ENCODE measurements around the gene CDRT4.

CDRT4 gene

DNA sequence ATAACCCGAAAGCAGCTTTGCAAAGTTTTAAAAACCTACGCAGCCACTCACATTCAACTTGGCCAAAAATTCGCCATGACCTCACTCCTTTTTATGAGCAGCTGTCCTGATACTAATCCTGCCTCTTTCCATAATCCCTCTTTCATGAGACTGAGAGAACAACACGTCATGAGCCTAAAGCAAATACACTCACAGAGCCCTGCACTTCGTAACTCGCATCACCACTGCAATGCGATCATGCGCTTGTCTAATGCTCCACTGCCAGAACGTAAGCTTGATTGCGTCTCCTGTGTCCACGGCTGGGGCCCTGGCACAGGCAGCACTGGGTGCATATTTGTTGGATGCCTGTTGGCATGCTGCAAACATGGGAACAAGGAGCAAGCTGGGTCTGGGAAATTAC lies 36.2 kb downstream of the CDRT4 start:
- peak; percentile 57 to 85 for DNase-seq

DNA sequence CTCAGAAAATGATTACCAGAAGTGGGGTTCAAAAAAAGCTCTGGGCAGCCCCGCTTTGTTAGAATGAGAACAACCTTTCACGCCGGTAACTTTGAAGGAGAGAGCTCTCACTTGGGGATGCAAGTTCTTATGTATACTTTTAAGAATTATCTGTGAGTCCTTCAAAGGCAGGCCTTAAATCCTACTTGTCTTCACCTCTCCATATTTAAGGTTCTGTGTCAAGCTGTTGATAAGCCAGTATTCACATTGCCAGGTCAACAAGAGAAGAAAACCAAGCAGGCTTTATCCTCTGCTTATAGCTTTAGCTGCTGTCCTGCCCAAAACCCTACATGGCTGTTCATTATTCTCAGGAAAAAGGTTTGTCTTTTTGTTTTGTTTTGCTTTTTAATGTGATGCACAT lies 42.9 kb downstream of the CDRT4 start:
- no peak for DNase-seq

DNA sequence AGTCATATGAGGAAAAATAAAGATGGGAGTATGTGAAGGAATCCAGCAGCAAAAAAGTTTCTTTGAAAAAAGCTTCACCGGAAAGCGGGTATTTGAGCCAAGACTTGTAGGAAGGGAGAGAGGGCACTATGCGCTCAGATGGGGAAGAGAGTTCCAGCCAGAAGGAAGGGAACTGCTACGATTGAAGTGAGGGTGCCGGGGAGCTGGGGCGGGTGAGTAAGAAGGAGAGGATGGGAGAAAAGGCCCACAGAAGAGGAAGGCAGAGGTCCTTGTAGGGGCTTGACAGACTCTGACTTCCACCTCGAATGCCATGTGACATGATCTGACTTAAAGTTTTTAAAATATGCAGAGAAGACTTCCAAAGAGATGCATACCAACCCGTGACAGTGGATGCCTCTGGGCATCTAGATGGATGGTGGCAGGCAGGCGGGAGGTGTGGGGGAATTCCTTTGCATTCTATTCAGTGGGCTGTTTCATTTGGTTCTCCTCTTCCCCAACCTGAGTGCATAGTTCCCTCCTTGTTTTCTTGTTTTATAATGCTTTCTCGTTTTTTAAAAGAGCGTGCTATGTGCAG lies 44.9 kb downstream of the CDRT4 start:
- no peak for DNase-seq

DNA sequence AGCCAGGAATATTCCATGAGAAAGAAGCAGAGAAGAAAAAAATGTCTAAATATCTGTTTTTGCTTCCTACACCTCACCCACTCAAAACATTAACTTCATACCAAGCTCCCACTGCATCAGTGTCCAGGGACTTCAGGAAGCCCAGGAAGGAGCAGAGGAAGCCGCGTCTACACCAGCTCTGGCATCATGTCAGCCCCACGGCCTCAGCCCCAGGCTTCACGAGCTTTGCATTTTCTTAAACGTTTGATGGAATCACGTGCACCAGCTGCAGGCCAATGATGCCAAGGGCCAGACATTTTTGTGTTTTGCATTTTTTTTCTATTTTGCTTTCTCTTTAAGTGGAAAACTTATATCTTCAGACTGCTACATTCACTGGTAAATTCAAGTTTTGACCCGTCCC lies 48.6 kb downstream of the CDRT4 start:
- DNase-seq = no peak

DNA sequence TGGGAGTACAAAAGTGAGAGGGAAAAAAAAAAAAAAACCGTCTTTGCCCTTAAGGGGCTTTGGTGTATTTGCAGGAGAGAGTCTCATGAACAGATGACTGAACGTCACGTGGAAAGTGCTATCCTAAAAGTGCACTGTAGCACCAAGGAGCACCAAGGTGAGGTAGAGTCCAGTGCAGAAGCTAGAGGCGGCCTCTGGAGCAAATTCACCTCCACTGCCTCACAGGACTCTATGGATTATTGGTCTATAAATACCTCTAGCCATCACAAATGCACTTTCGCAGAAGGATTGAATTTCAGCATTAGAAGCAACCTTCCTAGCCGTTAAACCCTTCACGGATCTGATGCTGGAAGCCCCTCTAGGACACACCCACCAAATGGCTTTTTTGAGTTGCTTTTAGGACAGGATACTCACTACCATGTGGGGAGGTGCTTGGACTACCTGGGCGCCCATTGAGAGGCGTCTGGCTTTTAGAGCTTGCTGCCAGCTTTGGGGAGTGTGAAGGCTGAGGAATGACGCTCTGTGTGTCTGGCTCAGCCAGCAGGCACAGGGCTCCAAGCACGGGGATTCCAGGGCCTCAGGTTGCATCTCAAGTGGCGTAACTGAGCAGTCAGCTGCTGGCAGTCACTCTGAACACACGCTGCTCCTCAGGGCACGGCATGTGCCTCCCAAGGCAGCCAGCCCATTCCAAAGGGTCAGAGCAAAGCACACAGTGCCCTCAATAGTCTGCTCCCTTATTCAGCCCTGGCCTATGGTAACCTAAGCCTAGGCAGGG lies 52.7 kb downstream of the CDRT4 start:
- DNase-seq = peak; percentile 61 to 84

DNA sequence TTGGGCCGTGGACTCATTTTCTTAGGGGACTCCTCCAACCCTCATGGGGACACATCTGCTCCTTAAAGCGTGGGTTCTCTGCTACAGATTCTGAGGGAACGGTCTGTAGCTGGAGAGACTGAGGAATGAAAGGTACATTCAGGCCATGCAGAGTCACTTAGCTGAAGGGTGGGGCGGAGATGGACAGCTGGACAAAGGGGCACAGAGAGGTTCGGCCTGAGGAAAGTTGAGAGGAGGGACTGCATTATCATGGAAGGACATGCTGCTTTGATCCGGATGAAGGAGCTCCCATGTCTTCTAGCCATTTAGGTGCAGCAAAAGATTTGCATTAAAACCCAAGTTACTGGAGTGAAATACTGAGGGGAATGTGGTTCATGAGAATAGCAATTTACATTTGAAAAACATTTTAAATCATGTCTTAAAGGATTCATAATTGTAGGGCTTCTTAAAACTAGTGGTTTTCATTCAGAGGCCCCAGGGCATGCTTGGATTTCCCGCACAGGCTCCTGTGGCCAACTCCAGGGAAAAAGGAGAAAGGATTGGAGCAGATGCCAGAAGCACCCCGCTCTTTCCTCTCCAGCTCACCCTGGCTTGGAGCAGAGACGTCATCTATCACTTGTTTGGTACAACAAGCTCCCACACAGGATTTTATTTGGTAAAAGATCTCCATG lies 54.2 kb downstream of the CDRT4 start:
- DNase-seq = no peak

DNA sequence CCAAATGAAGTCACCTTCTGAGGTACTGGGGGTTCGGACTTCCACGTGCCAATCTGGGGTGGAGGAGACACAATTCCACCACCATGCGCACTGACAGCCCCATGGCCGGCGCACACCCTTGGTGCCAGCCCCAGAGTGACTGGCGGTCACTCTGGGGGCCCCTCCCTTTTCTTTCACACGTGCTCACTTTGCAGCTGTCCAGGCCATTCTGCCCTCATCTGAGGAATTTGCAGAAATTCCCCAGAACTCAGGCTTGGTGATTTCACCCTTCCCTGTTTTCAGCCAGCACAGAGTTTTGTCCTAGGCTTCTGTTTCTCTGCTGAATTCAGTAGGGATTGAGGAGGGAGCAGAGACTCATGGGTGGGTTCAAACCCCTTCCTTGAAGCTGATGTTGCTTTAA lies 54.8 kb downstream of the CDRT4 start:
- DNase-seq = no peak

DNA sequence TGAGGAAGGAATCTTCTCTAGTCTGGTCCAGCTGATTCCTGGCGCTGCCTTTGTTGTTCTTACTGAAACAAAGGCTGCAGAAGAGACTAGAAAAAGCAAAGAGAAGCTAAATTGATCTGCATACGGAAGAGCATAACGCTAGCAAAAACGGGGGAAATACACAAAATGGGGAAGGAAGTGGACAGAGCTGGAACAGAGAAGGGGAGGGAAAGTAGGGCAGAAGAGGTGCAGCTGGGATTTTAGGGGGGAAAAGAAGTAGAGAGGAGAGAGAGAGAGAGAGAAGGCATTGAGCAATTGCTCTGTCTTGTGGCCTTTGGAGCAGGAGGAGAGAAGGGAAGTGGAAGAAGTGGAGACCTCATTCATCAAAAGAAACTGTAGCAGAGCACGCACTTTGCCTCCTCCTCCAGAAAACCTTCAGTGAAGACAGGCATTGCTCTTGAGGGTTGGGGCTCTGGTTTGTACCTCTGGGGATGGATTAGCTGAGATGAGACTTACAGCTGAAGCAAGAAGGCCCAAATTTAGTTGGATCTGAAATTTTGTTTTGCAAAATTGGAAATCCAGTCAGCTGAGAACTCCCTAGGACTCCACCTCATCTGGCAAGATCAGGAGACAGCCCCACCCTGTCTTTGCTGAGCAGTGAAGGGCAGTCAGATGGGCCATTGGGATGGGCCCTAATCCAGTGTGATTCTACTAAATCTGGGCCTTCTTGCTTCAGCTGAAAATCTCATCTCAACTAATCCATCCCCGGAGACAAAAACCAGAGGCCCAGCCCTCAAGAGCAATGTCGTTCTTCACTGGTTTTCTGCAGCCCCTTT lies 55.8 kb downstream of the CDRT4 start:
- no peak for DNase-seq

DNA sequence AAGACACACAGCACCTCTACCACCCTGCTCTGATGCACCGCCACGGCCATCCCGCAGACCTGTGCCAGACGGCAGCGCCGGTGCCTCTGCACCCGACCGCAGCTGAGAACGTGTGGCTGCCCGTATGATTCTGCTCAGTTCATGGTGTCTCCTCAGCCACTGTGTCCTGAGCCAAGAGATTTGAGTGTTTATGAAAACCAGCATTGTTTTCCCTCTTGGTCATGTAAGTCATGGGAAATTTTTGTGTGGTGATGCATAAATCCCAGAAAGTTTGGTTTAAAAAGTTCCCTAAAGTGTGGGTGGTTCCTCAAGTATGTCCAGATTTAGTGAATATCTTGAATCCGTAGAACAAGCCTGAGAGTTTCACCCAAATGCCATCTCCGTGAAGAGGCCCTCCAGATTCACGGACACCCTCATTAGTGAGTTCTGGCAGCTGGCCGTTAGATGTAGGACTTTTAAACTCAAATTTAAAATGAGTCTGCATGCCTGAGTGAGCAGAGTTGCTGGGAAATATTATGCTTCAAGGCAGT lies 57.6 kb downstream of the CDRT4 start:
- DNase-seq = peak in 1 of 2 experiments; percentile 36

DNA sequence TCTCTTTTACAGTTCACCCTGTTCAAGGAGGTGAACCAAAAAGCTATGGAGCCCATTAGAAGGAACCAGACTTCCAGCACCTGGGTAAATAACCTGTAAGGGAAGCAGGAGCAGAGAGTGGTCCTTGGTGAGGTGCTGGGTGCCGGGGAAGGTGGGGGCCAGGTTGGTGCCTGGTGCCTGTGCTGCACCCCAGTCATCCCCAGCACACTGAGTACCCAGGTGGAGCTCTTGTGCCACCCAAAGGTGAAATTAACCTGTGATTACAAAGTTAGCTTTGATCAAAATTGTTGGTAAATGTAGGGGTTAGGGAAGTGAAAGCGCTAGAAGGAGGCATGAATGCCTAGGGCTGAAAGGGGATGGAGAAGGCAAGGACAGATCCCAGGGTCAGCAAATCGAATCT lies 58.6 kb downstream of the CDRT4 start:
- no peak for DNase-seq

DNA sequence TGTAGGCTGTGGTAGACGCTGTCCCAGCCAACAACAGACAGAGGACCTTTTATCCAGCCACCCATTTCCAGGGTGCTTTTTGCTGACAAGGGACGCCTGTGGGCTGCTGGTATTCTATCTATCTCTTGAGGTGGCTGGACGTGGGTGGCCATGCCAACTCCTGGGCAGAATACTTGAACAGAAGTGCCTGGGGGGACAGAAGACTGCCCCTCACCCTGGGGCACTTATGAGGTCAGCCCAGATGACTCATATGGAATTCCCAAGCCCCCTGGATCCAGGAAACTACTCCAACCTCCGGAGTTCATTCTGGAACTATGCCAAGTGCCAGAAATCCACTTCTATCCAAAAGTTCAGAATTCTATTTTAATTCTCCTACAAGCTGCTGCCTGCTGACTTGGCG lies 61.3 kb downstream of the CDRT4 start:
- DNase-seq = no peak

DNA sequence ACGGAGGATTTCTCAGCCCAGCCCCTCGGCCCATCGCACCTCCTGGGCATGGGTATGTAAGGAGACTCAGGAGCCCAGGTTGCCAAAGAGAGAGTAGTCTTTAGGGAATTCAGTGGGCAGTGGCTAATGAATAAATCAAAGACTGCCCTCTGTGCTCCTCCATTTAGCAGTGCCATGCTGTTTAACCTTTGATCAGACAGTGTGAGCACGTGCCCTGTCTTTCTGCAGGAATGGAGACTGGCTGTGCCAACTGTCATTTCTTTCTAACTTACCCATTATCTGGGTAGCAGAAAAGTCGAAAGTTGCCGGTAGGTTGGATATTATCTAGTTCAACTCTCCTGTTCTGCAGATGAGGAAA lies 62.4 kb downstream of the CDRT4 start:
- no peak for DNase-seq

DNA sequence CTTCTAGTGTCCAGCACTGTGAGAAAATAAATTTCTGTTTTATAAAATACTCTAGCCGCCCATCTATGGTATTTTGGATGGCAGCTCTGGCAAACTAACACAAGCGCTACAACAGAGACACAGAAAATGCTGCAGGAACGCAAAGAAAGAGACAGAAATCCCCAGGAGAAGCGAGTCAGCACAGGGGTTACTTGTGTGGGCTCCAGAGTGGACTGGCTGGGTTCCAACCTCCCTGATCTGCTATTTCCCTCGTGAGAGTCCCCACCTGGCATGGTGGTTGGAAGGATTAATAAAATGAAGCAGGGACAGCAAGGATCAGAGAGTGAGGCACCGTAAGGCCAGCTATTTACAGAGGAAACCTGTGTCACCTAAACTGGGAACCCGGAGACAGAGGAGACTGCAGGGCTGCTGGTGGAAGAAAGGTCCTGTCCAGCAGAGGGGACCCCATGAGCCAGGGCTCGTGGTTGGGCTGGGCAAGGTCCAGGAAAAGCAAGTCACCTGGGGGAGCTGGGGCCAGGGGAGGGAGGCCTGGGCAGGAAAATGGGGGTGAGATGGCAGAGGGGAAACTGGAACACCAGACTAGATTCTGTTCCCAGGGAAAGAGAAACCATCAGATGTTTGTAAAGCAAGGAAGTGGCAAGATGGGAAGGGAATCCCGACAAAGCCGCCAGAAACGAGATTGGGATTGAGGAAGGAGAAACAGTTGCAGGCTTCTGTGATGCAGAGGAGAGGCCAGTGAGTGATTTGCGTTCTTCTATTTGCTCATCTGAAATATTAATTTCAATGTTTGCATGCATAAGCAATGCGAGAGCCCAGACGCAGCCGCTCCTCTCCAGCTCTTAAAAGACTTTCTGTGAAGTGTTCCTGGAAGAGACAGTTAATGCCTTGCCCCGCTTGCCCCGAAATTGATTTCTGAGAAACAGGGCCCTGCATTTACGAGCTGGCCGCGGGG lies 63.0 kb downstream of the CDRT4 start:
- peak in 1 of 2 experiments; percentile 17 for DNase-seq

DNA sequence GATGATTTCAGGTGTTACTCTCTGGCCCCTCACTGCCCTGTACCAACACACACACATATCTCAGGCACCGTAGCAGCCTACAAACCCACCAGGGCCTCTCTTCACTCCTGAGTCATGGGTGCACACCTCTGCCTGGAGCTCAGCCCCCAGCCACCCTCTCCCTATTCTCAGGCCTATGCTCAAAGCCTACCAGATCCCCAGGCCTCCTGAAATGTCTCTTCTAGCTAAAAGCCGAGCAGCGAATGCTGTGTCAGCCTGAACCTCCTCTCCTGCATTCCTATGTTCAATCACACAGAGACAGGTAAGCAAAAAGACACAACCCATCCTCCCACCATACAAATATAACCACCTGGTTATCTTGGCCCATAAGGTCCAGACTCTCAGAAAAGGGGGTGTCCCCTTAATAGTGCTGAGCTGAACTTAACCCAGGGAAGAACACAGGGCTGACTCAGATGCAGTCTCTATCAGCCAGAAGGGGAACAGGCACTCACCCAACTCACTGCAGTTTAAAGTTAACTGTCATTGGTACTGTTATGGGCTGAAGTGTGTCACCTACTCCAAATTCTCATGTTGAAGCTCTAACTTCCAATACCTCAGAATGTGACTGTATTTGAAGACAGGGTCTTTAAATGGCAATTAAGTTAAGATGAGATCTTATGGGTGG lies 64.0 kb downstream of the CDRT4 start:
- DNase-seq = no peak

DNA sequence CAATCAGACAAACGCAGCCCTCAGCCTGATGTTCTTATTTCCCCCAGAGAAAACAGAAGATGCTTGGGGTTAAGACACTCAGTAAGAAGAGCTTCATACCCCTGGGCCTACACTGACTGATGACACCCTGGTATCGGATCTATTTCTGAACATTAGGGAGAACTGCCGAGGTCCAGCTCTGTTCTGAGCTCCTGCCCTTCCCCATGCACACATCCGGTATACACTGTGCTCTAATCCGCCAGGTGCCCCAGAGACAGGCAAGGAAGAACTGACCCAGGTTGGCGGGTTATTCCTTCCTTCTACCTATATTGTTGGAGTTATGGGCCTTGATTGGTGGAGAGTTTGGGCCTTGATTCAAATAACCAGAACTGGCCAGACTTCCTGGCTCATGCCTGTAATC lies 68.0 kb downstream of the CDRT4 start:
- DNase-seq = no peak

DNA sequence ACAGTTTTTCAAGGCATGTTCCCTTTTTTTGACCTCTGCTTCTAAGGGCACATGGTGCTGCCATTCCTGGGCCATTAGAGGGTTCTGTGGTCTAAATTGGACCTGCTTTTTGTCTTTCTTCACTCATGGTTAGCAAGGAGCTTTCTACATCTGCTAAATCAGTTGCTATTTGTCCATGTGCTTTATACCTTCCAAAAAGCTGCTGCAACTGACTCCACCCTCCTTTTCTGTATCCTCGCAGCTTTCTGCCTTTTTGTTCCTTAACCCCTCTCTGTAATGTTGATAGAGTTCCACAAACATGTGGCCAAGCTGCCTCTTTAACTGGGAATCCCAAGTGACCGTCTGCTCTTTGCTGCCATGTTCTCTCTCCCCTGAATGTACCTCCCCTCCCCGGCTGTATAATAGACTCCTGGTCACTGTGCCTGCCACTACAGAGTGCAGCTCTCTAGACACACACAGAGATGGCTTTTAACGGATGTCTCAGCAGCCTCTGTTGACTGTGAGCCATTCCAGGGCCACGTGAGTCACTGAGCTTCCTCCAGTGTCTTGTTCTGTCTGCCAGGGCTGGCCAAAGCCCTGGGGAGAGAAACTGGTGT lies 68.6 kb downstream of the CDRT4 start:
- no peak for DNase-seq

DNA sequence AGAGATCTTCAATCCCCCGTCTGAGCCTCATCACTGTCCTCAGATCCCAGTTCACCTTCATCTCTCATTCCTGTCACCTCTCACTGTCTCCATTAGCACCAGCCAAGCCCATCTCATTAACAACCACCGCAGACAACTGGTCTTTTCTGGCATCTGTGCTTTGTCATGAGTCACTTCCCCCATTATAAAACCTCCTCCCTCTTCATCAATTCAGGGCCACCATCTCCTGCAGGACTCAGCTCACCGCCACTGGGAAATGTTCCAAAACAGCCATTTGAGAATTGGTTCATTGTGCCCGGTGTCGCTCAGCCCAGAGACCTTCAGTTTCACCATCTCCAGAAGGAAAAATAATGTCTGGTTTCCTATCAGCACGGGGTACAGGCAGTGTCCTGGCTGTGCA lies 69.1 kb downstream of the CDRT4 start:
- no peak for DNase-seq

DNA sequence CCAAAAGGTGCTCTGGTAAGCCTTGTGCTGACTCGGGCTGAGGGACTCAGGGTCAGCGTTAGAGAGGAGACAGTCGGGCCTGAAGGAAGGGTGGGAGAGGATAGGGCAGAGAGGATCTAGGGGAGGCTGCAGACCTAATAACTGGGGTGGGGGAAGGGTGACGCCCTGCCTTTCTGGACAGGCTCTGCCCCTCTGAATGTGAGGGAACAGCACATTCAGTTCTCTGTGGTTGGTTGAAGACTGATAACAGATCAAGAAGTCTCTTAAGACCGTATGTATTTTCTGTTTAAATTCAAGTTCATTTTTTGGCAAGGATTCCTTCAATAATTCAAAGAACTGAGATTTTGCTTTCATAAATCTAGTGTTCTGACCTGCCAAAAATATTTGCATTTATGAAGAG lies 69.8 kb downstream of the CDRT4 start:
- no peak for DNase-seq

DNA sequence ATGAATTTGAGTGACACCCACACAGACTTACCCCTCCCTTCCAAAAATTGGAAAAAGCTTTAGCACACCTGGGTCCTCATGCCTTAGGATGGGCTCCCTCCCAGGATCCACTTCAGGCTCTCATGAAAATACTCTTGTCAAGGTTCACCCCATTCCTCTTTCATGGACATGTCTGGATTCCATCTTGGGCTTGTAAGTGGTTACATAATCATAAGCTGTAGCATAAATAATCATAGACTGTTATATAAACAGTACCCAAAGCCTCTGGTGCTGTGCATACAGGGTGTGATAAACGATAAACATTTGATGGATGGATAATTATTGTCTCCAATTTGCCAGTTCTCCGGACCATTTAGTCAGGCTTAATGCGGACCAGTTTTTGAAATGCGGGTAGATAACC lies 72.3 kb downstream of the CDRT4 start:
- no peak for DNase-seq

DNA sequence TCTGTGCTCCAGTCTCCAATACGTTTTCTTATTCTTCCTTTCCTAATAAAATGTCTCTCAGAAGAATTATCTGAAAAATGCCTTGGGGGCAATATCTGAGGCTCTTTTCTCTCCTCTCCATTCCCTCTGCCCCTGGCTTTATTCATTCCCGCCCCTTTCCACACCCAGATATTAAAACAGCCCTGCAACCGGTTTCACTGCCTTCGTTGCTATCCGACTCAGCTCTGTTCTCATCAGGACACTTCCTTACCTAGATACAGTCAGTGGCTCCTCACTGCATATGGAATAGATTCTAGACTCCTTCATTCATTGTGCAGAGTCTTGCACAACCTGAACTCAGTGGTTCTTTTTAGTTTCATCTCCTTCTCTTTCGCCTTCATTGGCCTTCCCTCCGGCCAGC lies 74.0 kb downstream of the CDRT4 start:
- DNase-seq = no peak

DNA sequence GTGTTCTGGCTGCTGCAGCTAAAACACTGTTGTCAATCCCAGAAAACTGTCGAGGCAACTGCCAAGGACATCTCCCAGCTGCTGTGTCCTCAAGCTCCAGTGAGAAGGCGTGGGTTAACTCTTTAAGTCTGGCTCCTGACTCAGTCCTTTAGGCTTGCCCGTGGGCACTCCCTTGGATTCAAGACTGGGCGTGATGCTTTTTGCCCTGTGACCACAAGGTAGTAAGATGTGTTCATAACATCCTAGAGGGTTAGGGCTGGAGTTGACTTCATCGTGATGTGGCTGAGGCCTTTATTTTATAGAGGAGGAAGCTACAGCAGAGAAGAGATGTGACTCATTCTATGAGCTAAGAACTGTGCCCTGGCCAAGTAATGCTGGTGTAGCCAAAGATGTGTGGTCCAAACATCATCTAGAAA lies 75.1 kb downstream of the CDRT4 start:
- no peak for DNase-seq
